ENCODE data around the gene PLCB2.

Gene PLCB2

DNA sequence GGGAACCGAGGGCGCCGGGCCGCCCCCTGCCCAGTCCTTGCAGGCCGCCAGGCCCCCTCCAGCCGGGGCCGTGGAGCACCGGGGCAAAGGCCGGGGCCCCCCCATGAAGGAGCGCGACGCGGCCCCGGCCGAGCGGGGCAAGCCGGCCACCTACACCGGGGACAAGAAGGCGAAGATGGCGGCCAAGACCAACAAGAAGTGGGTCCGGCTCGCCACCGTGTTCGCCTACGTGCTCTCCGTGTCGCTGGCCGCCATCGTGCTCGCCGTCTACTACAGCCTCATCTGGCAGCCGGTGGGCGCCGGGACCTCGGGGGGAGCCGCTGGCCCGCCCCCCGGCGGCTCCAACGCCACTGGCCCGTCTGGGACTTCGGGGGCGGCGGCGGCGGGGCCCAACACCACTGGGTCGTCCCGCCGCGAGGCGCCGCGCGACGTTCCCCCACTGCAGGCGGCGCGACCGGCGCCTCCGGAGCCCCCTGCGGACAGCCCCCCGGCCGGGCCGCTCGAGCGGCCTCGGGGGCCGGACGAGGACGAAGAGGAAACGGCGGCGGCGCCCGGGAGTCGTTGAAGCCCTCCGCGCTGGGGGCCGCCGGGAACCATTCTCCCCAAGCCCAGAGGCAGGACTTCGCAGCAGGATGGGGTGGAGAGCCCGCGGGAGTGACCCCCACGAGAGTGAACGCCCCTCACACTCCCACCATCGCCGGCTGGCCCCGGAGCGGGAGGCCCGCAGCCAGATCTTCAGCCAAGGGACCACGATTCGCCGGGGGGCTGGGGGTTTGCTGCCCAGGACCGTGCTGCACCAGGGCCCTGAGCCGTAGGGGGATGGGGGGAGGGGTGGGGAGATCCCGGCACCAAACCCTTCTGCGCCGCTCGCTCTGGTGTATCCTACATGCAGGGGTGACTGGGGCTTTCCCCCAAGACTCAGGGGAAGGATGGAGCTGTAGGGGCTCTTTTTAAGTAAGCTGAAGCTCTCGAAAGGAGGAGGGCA, 16.5 kb upstream of the PLCB2 start:
- no peak for DNase-seq

DNA sequence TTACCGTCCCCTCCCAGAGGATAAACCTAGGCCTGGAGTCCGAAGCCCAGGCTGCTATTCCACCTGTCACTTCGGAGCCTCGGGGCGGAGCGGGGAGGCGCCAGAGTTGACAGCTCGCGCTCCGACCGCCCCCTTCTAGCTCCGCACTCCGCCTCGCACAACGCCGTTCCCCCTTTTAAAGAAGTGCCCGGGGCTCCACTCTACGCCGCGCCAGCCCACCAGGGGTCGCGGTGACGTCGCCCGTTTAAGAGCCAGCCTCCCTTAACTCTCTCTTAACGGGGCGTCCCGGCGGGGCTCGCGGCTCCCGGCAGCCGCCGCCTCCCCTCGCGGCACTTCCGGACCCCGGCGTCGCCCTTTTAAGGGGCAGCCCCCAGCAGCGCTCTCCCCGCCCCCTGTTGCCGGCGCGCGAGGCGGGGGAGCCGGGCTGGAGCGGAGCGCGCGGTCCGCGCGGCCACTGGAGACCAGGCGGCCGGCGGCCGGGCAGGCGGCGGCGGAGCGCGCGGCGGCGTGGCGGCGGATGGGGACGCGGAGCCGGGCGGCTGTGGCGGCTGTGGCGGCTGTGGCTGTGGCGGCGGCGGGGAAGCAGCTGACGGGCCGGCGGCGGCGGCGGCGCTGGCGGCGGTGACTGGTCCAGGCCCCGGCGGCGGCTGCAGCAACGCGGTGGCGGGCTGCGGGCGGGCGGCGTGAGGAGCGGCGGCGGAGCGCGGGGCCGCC, 15.7 kb upstream of the PLCB2 start, which contains the start of gene INAFM2:
Gene INAFM2, plus strand, starts transcription at position 454 of the 714 bp plus-strand sequence. CDS start 364 bp downstream, outside the sequence.
- DNase-seq = peak; percentile 68

DNA sequence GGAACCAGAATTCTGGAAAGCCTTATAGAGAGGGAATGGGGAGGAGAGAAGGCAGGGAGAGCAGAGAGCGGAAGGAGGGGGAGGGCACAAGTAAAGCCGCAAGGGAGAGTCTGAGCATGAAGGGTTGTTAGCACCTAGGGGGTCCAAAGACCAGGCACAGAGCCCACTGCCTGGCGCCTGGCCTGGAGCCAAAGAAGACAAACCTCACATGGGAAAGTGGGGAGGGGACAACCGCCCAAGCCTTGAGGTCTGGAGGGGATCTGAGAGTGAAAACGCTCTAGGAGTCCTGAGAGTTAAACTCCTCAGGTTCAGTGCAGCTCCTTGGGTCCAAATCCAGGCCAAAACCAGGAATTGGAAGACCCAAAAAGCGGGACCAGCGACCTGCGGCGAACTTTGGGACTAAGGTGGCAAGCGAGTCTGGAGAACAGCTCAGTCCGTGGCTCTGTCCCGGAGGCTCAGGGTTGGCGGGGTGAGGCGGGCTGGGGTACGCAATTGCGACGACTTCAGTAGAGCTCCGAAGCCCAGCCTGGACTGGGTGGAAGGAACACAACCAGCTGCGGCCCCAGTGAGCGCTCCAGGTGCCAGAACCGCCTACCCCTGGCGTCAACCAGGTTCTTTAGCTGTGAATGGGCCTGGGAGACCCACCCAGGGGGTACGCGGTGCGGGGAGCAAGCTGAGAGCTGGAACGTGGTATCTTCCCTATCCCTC, 14.9 kb upstream of the PLCB2 start:
- DNase-seq = no peak

DNA sequence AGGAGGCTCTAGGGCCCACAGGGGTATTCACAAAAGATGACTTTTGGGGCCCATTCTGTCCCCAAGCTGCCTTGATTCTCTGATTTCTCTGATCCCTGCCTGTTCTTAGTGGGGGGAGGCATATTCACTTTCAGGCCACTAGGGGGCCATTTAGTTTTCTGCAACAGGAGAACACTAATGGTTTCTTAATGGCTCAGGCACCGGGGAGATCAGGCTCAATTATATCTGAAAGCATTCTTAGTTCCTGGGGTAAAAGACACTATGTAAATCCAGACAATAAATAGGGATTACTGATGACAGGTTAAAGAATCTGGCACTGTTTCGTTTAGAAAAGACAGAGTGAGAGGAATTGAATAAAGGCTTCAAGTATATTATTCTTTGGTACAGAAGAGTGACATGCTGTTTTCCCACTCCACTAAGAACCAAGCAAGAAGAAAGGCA, 13.2 kb upstream of the PLCB2 start:
- DNase-seq = no peak

DNA sequence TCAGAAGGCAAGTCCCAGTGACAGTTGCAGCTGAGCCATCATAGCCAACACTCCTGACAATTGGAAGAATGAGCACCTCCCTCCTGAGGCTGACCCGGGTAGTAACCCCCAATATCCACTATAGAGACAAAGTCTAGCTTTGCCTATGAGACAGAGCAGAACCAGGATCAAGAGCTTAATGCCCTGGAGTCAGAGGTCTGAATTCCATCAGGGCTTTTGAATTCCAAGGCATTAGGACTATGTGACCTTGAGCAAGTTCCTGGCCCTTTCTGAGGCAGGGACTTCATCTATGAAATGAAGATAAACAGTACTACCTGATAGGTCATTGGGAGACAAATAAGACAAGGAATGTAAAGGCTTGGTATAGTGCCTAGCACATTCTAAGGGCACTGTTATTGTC, 12.7 kb upstream of the PLCB2 start:
- DNase-seq = no peak

DNA sequence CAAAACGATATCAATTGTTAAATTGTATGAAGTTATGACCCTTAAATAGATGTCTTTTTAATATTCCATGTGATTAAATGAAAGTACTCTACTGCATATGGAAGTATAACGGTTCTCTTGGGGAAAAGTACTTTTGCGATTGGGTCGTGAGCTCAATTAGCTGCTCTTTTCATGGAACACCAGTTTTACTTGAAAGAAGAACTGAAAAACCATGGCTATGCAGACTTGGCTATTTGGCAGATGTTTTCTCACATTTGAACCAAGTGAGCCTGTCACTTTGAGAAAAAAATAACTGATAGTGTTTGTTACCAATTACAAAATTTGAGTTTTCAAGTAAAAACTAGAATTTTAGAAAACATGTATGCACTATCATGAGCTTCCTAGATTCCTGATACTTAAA, 9.8 kb upstream of the PLCB2 start:
- DNase-seq = no peak

DNA sequence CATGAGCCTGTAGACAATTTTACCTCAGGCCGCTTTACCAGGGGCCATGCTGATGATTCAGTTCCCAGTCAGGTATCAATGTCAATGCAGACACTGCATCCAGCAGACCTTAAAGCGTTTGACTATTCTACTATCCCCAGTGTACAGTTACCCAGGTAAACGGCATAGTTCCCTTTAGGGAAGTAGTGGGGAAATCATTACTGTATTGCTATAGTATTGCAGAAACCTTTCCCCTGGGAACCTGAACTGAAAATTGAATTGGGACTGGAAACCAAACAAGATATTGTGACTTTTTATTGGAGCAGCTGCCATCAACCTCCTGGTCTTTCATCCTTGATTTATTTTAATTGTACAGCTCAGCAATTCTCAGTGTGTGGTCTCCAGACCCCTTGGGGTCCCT, 9.2 kb upstream of the PLCB2 start:
- DNase-seq = no peak

DNA sequence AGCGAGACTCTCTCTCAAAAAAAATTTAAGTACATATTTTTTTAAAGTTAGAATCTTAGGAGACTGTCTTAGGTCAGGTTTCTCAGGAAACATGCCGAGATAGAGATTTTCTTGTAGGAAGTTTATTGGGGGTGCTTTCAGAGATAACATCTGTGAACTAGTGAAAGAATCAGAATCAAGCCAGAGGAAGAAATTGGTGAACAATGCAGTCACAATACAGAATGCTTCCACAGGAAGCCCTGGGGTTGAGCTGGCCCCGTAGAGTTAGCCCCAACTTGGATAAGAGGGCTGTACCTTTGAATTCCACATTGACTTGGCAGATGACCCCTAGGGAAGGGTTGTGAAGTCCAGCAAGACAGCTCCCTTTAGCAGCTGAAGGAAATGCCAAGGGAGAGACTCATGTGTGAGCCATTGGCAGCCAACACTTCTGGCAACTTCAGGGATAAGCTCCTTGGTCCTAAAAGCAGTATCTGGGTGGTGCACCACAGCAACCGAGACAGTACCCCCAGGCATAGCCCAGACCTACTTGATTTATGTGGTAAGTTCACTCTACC, 7.1 kb upstream of the PLCB2 start:
- peak; percentile 81 for DNase-seq

DNA sequence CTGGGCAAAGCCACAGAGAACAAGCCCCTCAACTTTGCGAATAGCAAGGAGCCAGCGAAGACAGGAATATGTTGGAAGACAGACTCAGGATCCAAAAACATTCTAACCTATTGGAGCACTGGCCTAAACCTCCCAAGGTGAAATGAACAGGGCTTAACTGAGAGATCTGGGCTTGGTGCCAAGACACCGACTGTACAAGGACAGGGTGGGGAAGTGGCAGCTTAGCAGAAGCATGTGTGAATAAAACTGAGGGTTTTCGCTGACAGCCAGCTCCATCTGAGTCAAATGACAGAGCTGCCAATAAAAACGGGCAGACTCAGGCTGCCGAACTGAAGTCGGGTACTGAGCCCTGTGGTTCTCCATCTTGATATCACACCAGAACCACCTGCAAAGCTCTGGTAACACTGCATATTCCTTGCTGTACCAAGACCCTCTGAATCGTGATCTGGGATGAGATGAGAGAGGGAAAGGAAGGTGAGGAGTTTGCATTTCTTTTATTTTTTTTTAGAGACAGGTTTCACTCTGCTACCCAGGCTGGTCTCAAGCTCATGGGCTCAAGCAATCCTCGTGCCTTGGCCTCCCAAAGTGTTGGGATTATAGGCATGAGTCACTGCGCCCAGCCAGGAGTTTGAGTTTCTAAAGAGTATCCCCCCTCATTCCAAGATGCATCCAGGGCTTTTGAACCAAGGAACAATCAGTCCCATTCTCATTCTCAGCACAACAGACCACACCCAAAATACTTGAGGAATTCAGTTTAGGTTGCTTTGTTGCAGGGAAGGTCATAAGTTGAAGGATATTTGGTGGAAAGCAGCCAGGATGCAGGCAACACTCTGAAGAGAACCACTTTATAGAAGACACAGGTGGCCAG, 6.0 kb upstream of the PLCB2 start:
- DNase-seq = no peak

DNA sequence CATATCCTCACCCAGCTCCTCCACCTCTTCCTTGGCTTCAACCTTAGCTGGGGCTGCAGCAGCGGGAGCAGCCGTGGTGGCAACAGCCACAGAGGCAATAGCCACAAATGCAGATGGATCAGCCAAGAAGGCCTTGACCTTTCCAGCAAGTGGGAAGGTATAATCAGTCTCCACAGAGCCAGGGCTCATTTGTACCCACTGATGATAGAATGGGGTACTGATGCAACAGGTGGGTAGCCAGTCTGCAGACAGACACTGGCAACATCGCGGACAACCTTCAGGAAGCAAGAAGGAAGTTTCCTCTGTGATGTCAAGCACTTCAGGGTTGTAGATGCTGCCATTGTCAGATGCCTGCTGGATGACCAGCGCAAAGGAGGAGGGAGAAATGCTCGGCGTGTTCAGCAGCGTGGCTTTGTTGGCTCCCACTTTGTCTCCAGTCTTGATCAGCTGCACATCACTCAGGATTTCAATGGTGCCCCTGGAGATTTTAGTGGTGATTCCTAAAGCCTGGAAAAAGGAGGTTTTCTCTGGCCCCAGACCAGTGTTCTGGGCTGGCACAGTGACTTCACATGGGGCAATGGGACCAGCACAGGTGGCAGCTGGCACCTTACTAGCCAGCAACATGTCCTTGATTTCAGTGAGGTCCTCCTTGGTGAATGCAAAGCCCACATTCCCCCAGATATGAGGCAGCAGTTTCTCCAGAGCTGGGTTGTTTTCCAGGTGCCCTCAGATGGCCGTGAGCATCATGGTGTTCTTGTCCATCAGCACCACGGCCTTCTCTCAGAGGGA, 4.8 kb upstream of the PLCB2 start:
- DNase-seq = no peak

DNA sequence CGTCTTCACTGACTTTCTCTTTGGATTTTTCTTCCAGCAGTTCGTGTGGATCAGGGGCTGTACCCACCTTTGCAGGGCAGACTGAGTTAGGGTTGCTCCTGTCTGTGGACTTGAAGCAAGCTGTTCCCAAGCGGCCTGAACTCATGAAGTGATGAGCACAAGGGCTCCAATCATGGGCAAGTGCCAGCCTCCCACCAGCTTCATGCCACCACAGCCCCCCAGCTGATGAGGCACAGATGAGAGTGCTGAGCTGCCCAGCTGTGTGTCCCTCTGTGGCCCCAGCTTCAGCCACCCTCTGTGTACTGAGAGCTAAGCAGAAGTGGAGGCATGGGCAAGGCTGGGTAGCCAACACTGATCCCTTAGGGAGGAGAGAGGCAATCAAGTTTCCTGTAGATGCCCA, 3.3 kb upstream of the PLCB2 start:
- no peak for DNase-seq

DNA sequence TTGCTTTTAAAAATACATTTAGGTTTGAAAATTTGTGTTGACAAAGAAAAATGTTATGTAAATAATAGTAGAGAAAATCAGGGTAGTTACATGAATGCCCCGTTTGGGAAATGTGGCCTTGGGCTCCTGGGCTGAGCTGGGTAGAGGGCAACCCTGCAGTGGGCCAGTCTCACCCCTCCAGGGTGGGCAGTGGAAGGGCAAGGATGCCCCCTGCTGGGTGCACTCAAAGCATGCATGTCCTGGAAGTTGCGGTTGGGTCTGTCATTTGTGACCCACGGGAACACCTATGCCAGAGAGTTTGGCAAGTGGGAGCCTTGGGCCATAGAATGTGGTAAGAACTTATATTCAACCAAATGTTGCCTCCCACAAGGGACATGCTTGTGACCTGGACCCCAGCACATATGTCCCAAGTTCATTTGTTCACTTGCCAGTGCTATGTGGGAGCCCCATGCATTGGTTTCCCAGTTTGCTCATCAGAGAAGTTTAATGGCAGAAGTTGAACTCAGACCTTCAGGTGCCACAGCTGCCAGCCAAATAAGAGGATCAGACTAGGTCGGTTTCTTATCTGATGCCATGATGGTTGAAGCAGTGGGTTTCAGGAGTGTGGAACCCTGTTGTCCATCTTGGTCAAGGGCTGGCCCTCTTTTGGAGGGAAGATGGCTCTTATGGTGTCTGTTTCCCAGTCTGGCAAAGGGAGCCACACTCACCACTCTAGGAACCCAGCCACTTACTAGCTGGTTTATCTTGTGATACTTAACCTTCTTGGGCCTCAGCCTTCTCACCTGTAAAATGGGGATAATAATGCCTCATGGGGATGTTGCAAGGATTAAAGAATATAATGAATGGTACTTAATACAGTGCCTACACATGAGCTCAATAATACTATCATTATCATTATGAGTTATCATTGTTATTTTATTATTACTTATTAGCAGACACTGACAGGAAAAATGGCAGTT, 2.5 kb upstream of the PLCB2 start:
- DNase-seq = no peak

DNA sequence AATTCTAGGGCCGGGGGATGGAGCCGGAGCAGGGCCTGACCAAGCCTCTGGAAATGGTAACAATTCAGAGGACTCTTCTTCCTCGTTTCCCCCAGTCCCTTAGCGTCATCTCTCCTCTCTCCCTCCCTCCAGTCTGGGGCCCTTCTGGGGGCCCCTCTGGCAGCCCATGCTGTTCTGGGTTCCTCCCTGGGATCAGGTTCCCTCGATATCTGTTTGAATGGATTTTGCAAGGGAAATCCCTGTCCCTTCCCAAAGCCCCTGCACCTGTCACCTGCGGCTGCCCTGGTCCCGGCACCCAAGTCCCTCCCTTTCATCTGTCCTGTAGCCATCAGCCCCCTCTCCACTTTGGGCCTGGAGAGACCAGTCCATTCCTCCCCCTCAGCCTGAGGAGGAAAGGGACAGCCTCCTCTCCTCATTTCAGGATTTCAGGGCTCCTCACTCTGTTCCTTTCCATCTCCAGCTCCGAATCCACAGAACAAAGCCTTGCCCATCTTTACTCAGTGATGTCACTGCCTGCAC, 1.7 kb upstream of the PLCB2 start:
- no peak for DNase-seq

DNA sequence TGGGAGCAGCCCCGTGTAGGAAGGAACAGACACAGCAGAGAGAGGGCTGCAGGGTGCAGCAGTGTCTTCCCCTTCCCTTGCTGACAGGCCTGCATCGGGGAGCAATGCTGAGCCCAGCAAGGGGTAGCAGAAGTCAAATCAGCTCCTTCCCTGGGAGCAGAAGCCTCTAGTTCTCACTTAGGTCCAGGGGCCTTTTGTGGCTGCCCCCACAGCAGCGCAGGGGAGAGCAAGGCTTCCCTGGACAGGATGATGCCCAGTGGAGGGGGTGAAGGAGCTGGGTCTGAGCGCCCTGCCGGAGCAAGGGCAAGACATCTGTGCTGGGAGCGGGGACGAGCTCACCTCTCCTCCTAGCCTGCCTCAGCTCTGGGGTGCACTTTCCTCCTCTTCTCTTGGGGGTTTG, 827 bp downstream of the PLCB2 start:
- DNase-seq = no peak

DNA sequence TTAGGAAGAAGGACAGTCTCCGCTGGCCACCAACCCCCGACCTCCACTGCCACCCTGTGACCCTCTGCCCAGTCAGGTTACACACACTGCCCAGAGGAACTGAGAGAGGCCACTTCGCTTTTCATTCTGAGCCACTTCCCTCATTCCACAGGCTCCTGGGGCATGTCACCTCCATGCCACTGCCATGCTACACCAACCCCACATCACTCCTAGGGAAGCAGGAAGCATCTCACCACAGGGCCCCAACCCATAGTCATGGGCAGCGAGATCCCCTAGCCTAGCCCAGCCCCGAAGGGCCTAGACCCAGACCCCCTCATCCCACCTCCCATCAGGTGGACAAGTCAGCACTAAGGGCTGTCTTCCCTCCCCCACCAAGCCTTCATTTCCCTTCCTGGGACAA, 1.4 kb downstream of the PLCB2 start:
- no peak for DNase-seq

DNA sequence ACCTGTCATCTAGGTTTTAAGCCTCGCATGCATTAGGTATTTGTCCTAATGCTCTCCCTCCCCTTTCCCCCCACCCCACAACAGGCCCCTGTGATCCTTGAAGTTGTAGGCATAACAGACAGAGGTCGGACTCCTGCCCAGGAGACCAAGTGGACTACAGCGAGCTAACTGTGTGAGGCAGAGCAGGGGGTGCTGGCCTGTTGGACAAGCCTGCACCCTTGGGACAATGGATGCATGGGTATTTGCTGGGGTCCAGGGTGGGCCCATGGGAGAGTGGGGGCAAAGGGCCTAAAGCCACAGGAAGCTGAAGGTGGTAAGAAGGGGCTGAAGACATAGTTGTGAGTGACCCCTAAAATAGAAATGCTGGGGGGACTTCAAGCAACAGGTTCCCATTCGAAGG, 2.5 kb downstream of the PLCB2 start:
- no peak for DNase-seq

DNA sequence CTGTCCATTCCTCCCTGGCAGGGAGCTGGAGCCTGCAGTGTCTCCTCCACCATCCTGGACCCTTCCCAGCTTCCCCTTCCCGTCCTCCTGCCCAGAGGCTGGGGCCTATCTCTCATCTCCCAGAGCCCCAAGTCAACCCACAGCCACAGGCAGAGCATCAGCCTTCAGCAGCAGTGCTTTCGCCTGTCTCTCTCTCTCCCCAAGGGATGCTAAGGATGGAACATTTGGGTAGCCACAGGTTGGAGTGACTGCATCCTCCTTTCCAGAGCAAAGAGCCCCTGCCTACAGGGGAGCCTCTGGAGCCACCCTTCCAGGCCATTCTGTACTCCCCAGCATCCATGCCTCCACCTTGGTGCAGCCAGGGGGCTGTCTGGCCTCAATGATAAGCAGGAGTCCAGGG, 4.2 kb downstream of the PLCB2 start:
- no peak for DNase-seq

DNA sequence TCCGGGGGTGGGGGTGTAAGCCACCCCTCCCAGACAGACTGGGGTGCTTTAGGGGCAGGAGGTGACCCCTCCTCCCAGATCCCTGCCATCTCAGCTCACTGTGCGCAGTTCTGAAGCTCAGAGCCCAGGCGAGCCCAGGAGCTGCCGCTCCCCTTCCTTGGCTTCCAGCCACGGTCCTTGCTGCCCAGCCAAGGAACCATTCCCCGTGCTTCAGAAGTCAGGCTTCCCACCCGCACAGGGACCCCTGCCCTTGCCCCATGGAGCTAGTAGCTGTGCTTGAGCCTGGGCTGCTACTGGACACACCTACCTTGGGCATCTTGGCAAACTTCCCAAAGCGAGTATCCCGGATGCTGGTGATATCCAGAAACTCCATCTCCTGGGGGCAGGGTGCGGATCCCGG, 4.8 kb downstream of the PLCB2 start:
- no peak for DNase-seq

DNA sequence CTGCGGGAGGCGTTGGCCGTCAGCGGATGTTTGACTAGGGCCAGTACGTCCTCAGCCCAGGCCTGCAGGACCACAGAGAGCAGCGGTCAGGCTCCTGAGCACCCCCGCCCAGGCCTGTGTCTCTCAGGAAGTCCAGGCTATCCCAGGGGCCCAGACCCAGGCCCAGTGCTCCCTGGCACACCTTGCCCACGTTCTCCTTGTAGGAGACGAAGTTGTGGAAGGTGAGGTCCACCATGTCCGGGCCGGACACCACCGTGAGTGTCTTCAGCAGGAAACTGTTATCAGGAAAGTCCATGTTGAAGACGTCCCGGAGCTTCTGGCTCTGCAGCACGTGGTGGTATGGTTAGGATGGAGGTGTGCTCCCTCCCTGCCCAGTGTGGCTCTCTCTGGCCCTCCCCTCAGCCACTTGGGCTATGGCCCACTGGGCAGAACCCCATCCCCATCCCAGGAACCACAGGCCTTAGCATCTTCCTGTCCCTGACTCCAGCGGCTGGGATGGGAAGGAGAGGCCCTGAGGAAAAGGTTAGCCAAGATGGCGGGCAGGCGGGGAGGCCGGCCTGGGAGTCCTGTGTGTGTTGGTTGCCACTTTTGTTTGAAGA, 5.3 kb downstream of the PLCB2 start:
- DNase-seq = no peak

All from NCI-H226 (cell line).